ENCODE measurements around the gene SCIMP. TPM values are rescaled to one million over a fixed set of nuclear protein-coding genes. Genes with fewer than 3 reads are reported as not detected.

The SCIMP gene
- polyA plus RNA-seq, 2 of the 4 experiments (the other 2 are of a cell fraction): not detected

DNA sequence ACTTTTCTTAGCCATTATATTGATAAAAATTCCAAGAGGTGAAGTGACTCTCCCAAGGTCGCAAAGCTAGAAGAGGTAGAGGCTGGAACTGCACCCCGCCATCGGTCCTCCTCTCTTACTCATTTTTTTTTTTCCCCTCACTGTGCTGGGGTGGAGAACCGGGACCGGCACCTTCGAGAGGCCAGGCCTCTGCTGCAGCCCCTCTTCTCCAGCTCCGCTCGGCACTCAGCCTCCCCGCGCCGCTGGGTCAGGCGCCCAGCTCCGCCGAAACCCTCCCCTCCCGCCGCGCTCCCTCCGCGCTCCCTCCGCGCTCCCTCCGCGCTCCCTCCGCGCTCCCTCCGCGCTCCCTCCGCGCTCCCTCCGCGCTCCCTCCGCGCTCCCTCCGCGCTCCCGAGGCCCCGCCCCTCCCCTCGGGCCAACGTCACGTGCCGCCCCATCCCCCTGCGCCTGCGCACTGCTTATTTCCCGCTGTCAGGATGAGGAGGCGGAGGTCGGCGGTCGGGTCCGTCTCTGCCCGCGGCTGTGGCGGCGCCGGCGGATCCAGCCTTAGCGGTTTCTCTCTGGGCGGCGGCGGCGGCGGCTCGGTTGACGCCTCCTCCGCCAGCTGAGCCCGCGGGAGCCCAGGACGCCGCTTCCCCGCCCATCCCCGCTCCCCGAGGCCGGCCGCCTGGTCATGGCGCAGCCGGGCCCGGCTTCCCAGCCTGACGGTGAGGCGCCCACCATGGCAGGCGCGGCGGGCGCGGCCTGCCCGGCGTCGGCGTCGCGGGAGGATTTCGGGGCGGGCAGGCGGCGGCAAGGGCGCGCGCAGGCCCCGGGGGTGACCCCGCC lies 47.4 kb upstream of the SCIMP start, which contains the start of gene RABEP1 (continued):
- TF ChIP-seq PHF8 (IDR thresholded peaks at IDR 0.05; ENCODE audit: borderline replicate concordance, low read depth): peak; percentile 90; the same call in 1 of the 2 replicates
- TF ChIP-seq TFCP2L1 (CRISPR knock-in tag; IDR thresholded peaks at IDR 0.05): no peak
- no peak for TF ChIP-seq CHD4 (IDR thresholded peaks at IDR 0.05; ENCODE audit: borderline replicate concordance)
- TF ChIP-seq, protein P1, sequence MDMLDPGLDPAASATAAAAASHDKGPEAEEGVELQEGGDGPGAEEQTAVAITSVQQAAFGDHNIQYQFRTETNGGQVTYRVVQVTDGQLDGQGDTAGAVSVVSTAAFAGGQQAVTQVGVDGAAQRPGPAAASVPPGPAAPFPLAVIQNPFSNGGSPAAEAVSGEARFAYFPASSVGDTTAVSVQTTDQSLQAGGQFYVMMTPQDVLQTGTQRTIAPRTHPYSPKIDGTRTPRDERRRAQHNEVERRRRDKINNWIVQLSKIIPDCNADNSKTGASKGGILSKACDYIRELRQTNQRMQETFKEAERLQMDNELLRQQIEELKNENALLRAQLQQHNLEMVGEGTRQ (IDR thresholded peaks at IDR 0.05): peak; percentile 91
- no peak for TF ChIP-seq ZSCAN20 (CRISPR knock-in tag; IDR thresholded peaks at IDR 0.05)
- TF ChIP-seq, protein P2, sequence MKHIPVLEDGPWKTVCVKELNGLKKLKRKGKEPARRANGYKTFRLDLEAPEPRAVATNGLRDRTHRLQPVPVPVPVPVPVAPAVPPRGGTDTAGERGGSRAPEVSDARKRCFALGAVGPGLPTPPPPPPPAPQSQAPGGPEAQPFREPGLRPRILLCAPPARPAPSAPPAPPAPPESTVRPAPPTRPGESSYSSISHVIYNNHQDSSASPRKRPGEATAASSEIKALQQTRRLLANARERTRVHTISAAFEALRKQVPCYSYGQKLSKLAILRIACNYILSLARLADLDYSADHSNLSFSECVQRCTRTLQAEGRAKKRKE (CRISPR knock-in tag; IDR thresholded peaks at IDR 0.05; ENCODE audit: low read depth): no peak
- TF ChIP-seq RARB (CRISPR knock-in tag; IDR thresholded peaks at IDR 0.05): no peak

DNA sequence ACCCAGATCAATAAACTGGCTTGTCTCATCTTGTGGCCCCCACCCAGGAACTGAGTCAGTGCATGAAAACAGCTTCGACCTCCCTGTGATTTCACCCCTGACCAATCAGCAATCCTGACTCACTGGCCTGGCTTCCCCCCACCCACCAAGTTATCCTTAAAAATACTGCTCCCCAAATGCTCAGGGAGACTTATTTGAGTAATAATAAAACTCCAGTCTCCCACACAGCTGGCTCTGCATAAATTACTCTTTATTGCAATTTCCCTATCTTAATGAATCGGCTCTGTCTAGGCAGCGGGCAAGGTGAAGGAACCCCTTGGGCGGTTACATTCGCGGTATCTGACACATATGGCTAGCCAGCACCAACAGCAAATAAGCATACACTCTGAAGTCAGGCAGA lies 37.7 kb upstream of the SCIMP start:
- Histone ChIP-seq H3K4me3 (no peak overlapping the region), H3K9me3 (0 out of 3 replicates have a peak, but pooled peaks cover 7% of the 10 kb centered on the region), H3K4me1 (no peaks in the 10 kb centered on the region), H3K27ac (no peak overlapping the region), H3K4me2 (no peak overlapping the region)
- DNase-seq (ENCODE audit: low read depth in 1 of 2, low spot score in 1 of 2) (no peak), ATAC-seq (no peak), FAIRE-seq (no peak)
- TF ChIP-seq KDM5A (IDR thresholded peaks at IDR 0.05) (no peak), RNF2 (IDR thresholded peaks at IDR 0.05; ENCODE audit: borderline replicate concordance, low read depth) (no peak), NFE2L2 (conservative IDR thresholded peaks at IDR 0.05; ENCODE audit: low read length) (no peak), JUN (IDR thresholded peaks at IDR 0.05) (no peak), CHD2 (IDR thresholded peaks at IDR 0.05; ENCODE audit: low read length, partially characterized antibody) (no peak), MAZ (IDR thresholded peaks at IDR 0.05; ENCODE audit: borderline replicate concordance, low read depth, low read length) (no peak)
- TF ChIP-seq, protein P3, sequence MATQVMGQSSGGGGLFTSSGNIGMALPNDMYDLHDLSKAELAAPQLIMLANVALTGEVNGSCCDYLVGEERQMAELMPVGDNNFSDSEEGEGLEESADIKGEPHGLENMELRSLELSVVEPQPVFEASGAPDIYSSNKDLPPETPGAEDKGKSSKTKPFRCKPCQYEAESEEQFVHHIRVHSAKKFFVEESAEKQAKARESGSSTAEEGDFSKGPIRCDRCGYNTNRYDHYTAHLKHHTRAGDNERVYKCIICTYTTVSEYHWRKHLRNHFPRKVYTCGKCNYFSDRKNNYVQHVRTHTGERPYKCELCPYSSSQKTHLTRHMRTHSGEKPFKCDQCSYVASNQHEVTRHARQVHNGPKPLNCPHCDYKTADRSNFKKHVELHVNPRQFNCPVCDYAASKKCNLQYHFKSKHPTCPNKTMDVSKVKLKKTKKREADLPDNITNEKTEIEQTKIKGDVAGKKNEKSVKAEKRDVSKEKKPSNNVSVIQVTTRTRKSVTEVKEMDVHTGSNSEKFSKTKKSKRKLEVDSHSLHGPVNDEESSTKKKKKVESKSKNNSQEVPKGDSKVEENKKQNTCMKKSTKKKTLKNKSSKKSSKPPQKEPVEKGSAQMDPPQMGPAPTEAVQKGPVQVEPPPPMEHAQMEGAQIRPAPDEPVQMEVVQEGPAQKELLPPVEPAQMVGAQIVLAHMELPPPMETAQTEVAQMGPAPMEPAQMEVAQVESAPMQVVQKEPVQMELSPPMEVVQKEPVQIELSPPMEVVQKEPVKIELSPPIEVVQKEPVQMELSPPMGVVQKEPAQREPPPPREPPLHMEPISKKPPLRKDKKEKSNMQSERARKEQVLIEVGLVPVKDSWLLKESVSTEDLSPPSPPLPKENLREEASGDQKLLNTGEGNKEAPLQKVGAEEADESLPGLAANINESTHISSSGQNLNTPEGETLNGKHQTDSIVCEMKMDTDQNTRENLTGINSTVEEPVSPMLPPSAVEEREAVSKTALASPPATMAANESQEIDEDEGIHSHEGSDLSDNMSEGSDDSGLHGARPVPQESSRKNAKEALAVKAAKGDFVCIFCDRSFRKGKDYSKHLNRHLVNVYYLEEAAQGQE (IDR thresholded peaks at IDR 0.05): no peak
- TF ChIP-seq, protein P4, sequence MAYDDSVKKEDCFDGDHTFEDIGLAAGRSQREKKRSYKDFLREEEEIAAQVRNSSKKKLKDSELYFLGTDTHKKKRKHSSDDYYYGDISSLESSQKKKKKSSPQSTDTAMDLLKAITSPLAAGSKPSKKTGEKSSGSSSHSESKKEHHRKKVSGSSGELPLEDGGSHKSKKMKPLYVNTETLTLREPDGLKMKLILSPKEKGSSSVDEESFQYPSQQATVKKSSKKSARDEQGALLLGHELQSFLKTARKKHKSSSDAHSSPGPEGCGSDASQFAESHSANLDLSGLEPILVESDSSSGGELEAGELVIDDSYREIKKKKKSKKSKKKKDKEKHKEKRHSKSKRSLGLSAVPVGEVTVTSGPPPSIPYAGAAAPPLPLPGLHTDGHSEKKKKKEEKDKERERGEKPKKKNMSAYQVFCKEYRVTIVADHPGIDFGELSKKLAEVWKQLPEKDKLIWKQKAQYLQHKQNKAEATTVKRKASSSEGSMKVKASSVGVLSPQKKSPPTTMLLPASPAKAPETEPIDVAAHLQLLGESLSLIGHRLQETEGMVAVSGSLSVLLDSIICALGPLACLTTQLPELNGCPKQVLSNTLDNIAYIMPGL (CRISPR knock-in tag; IDR thresholded peaks at IDR 0.05; ENCODE audit: borderline replicate concordance): no peak
- CTCF ChIA-PET: interaction anchor here (0.9 to 2.0 kb wide), 2 partner anchors 10 to 22 kb away, joined by 3 to 8 read pairs; partner anchors contain the start of gene RABEP1
- WGBS (ENCODE audit: missing lambda C conversion rate): 81% methylated on average over 6 of the region's 6 CpGs
- POLR2A ChIA-PET: no interaction called here

Measured in A549 (cell line).